Tibial artery (tissue), 4 donors: ENCODE results near the gene SNX22.
"Not testable (repeated sequence)": the region's sequence is repeated elsewhere in the genome, so short reads cannot be mapped to it uniquely, and the experiment has no call there.

Experiments
- DNase-seq, 2 donors: peaks; one replicate each; pipeline ENCODE4 v3.0.0-alpha.2; 2019
- H3K27ac ChIP-seq, 2 donors: fragments of 200-600 bp; sonication (generic) in 1 of 2; 1 replicate in 1 of 2; 2 replicates in 1 of 2; pipeline ENCODE4 v1.5.1; 2018 to 2019; ENCODE audit warnings: mild to moderate bottlenecking in 1 of 2
- H3K27me3 ChIP-seq, 2 donors: fragments of 200-600 bp; sonication (generic) in 1 of 2; one replicate each; pipeline versions ENCODE4 v1.5.1 to v1.6.0; 2016 to 2019
- H3K36me3 ChIP-seq, 3 donors: fragments of 200-600 bp; sonication (generic) in 2 of 3; one replicate each; pipeline ENCODE4 v1.5.1; 2016 to 2019; ENCODE audit warnings: mild to moderate bottlenecking in 2 of 3
- H3K4me1 ChIP-seq, 4 donors: fragments of 200-600 bp; sonication (generic) in 2 of 4; 1 replicate in 3 of 4; 2 replicates in 1 of 4; pipeline ENCODE4 v1.5.1; 2016 to 2019
- H3K4me3 ChIP-seq, 2 donors: fragments of 200-600 bp; sonication (generic) in 1 of 2; 1 replicate in 1 of 2; 2 replicates in 1 of 2; pipeline ENCODE4 v1.5.1; 2018 to 2019; ENCODE audit warnings: mild to moderate bottlenecking in 2 of 2
- H3K9me3 ChIP-seq, 3 donors: fragments of 200-600 bp; sonication (generic) in 1 of 3; one replicate each; pipeline ENCODE4 v1.5.1; 2016 to 2019
- intact Hi-C: fragments of 100-400 bp; cut with DNase I; formaldehyde crosslinking; loops from one replicate; pipeline ENCODE4 v1.15.0; 2023; ENCODE audit warnings: low total_unique reads
- TF ChIP-seq, protein P1 (sequence below), 2 experiments: fragments of 200-600 bp in 1 of 2; fragments of 450-650 bp in 1 of 2; IDR thresholded peaks; one replicate each; pipeline ENCODE4 v1.5.1; 2017 to 2019; ENCODE audit warnings: antibody characterized with exemption in 2 of 2, mild to moderate bottlenecking in 1 of 2, moderate library complexity in 1 of 2

SNX22 gene

GRCh38 chr15:64151727-64152506 lies at the start of gene SNX22:
Gene SNX22 (plus strand): TSS chr15:64151731. CDS start chr15:64151776, 45 bp downstream.
- no peak within 1 kb of the TSS for H3K27ac ChIP-seq
- peak within 1 kb of the TSS; percentile 26 to 47 for H3K4me3 ChIP-seq
- peak in 1 of 2 donors; percentile 61 for DNase-seq
- intact Hi-C loops: no loop called here
- H3K9me3 ChIP-seq: no peaks in the 10 kb centered on the region
- H3K27me3 ChIP-seq: peaks cover 0 to 23% of the 10 kb centered on the region in 2 donors
- peaks cover 19 to 31% (median 26%) of the 10 kb centered on the region in 3 donors for H3K36me3 ChIP-seq
- H3K4me1 ChIP-seq: peaks cover 6 to 28% (median 23%) of the 10 kb centered on the region in 4 donors
- TF ChIP-seq, protein P1, sequence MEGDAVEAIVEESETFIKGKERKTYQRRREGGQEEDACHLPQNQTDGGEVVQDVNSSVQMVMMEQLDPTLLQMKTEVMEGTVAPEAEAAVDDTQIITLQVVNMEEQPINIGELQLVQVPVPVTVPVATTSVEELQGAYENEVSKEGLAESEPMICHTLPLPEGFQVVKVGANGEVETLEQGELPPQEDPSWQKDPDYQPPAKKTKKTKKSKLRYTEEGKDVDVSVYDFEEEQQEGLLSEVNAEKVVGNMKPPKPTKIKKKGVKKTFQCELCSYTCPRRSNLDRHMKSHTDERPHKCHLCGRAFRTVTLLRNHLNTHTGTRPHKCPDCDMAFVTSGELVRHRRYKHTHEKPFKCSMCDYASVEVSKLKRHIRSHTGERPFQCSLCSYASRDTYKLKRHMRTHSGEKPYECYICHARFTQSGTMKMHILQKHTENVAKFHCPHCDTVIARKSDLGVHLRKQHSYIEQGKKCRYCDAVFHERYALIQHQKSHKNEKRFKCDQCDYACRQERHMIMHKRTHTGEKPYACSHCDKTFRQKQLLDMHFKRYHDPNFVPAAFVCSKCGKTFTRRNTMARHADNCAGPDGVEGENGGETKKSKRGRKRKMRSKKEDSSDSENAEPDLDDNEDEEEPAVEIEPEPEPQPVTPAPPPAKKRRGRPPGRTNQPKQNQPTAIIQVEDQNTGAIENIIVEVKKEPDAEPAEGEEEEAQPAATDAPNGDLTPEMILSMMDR (IDR thresholded peaks at IDR 0.05): no peak

GRCh38 chr15:64102497-64102896 lies 49.0 kb upstream of the SNX22 start:
- Histone ChIP-seq H3K27ac (no peak overlapping the region), H3K9me3 (no peaks in the 10 kb centered on the region), H3K4me1 (peaks cover 0 to 55% (median 25%) of the 10 kb centered on the region in 4 donors), H3K36me3 (no peaks in the 10 kb centered on the region), H3K27me3 (no peaks in the 10 kb centered on the region), H3K4me3 (no peak overlapping the region)
- TF ChIP-seq, protein P1 (IDR thresholded peaks at IDR 0.05): no peak
- intact Hi-C loops: no loop called here
- DNase-seq: no peak

- no peaks in the 10 kb centered on the region for H3K27me3 ChIP-seq
- no peaks in the 10 kb centered on the region for H3K36me3 ChIP-seq
- no peak overlapping the region for H3K27ac ChIP-seq
- intact Hi-C loops: no loop called here
- peak in 1 of 2 donors; percentile 56 for DNase-seq
- no peaks in the 10 kb centered on the region for H3K9me3 ChIP-seq
- no peak overlapping the region for H3K4me3 ChIP-seq
- H3K4me1 ChIP-seq: peaks cover 0 to 31% (median 9%) of the 10 kb centered on the region in 4 donors
- TF ChIP-seq, protein P1 (IDR thresholded peaks at IDR 0.05): no peak
Measured at GRCh38 chr15:64105113-64105704, 46.3 kb upstream of the SNX22 start.

DNA sequence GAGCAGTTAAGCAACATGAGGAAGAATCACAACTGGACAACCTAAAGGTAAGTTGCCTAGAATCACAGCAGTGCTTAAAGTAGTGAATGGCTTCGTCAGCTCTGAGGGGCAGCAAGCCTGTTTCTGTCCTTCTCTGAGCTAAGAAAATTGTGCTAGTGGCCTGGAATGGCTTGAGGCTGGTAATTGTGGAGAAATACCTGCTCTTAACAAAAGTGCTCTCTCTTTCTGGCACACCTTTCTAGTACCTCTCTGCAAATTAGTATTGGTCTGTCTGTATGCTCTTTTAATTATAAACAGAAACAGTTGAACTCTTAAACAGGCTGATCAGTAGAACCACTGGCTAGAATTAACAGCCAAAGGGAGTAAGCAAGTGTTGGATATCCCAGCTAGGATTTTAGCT lies 44.2 kb upstream of the SNX22 start:
- H3K36me3 ChIP-seq: no peaks in the 10 kb centered on the region
- no peak overlapping the region for H3K27ac ChIP-seq
- peaks cover 0 to 24% (median 8%) of the 10 kb centered on the region in 4 donors for H3K4me1 ChIP-seq
- no peaks in the 10 kb centered on the region for H3K27me3 ChIP-seq
- DNase-seq: no peak
- TF ChIP-seq, protein P1 (IDR thresholded peaks at IDR 0.05): no peak
- no peaks in the 10 kb centered on the region for H3K9me3 ChIP-seq
- intact Hi-C loops: no loop called here
- no peak overlapping the region for H3K4me3 ChIP-seq

DNA sequence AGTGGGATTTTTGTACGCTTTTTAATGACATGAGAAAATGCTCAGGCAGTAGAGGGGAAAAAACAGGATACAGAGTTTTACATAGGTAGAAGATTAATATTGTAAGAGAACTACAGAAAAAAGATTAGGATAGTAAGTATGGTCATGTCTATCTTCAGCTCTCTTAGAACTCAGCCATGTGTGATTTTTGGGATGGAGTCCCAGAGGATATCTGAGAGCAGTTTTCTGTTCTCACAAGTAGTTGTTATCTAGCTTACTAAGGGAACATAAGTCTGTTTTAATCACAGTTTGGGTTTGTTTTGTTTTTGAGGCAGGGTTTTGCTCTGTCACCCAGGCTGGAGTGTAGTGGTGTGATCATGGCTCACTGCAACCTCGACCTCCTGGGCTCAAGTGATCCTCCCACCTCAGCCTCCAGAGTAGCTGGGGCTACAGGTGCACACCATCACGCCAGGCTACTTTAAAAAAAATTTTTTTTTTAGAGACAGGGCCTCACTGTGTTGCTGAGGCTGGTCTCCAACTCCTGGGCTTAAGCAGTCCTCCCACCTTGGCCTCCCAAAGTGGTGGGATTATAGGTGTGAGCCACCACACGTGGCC lies 41.3 kb upstream of the SNX22 start:
- H3K4me3 ChIP-seq, DNase-seq, H3K9me3 ChIP-seq, H3K27me3 ChIP-seq, intact Hi-C loops, H3K27ac ChIP-seq: not testable (repeated sequence)
- peaks cover 0 to 20% (median 8%) of the 10 kb centered on the region in 4 donors for H3K4me1 ChIP-seq
- peaks cover 19 to 25% (median 21%) of the 10 kb centered on the region in 3 donors for H3K36me3 ChIP-seq
